ENCODE measurements around the gene CNDP1. TPM values are rescaled to one million over a fixed set of nuclear protein-coding genes. Genes with fewer than 3 reads are reported as not detected.

CNDP1 gene
- total RNA-seq, 1 donor from 2014 or later = not detected

DNA sequence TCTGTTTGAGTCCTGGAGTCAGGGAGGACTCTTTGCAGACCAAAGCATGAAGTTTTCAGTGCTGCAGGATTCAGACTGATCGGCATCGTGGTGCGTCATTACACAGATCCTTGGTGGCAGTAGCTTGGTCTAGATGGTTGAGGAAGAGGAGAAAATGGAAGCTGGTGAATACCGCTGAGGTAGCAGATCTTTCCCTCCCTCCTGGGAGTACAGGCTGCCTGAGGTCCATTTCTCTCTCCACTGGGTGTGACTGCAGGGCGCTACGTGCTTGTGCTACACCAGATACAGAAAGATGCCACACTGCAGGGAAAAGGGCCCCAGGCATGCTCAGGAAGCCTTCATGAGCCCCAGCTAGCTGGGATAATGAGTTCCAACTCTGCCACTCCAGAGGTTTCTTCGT, 3.3 kb upstream of the CNDP1 start:
- no peak overlapping the region for H3K27ac ChIP-seq
- no peak overlapping the region for H3K4me3 Mint-ChIP-seq
- no peaks in the 10 kb centered on the region for H3K79me2 ChIP-seq (ENCODE audit: low read depth)
- no peaks in the 10 kb centered on the region for H3K36me3 Mint-ChIP-seq
- no peak for TF ChIP-seq EZH2 (IDR thresholded peaks at IDR 0.05)
- no peak for TF ChIP-seq EZH2phosphoT487 (IDR thresholded peaks at IDR 0.05)
- TF ChIP-seq, protein P1, sequence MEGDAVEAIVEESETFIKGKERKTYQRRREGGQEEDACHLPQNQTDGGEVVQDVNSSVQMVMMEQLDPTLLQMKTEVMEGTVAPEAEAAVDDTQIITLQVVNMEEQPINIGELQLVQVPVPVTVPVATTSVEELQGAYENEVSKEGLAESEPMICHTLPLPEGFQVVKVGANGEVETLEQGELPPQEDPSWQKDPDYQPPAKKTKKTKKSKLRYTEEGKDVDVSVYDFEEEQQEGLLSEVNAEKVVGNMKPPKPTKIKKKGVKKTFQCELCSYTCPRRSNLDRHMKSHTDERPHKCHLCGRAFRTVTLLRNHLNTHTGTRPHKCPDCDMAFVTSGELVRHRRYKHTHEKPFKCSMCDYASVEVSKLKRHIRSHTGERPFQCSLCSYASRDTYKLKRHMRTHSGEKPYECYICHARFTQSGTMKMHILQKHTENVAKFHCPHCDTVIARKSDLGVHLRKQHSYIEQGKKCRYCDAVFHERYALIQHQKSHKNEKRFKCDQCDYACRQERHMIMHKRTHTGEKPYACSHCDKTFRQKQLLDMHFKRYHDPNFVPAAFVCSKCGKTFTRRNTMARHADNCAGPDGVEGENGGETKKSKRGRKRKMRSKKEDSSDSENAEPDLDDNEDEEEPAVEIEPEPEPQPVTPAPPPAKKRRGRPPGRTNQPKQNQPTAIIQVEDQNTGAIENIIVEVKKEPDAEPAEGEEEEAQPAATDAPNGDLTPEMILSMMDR (IDR thresholded peaks at IDR 0.05) = no peak
- no peak overlapping the region for H3K4me3 ChIP-seq
- H3K4me2 ChIP-seq = no peak overlapping the region
- H2AFZ ChIP-seq (replicated peaks) = no peak overlapping the region
- H3K9me3 ChIP-seq (ENCODE audit: low read depth) = no peaks in the 10 kb centered on the region
- H3K4me1 ChIP-seq = no peaks in the 10 kb centered on the region
- H3K9me3 Mint-ChIP-seq = peaks cover 2% of the 10 kb centered on the region
- H3K4me1 Mint-ChIP-seq = no peaks in the 10 kb centered on the region
- no peaks in the 10 kb centered on the region for H3K27me3 ChIP-seq
- H3K27ac Mint-ChIP-seq = no peak overlapping the region
- no peaks in the 10 kb centered on the region for H3F3A ChIP-seq (ENCODE audit: low read depth)
- no peak overlapping the region for H3K9ac ChIP-seq
- no peaks in the 10 kb centered on the region for H4K20me1 ChIP-seq (ENCODE audit: low read depth)
- no peaks in the 10 kb centered on the region for H3K36me3 ChIP-seq
- peaks cover 5% of the 10 kb centered on the region for H3K27me3 Mint-ChIP-seq (ENCODE audit: insufficient read depth, low read depth)
- no peak for DNase-seq (ENCODE audit: low spot score)

DNA sequence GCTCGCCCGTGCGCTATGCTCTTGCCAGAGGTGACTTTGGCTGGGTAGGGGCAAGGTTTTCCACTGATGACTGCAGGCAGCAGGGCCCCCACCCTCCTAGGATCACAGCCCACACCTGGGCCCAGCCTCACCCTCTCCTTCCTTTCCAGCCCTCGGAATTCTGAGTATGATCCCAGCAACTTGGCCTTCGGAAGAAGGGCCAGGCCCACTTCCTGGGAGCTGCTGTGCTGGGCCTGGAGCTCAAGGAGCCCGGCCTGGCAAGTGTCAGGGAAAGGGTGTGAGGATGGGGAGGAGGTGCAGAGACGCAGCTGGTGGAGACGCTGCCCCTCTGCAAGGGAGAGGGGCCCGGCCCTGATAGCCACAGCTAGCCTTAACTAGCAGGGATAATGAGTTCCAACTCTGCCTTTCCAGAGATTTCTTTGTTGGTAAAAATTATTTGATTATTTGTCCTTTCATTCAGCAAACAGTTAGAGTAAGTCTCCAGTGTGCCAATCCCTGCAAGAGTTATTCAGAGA, 1.7 kb upstream of the CNDP1 start:
- H3K4me3 Mint-ChIP-seq = no peak overlapping the region
- DNase-seq (ENCODE audit: low spot score) = no peak
- Histone ChIP-seq H3K36me3 (no peaks in the 10 kb centered on the region), H3K4me2 (no peak overlapping the region), H3K27ac (no peak overlapping the region), H3K27me3 (no peaks in the 10 kb centered on the region), H3K4me3 (no peak overlapping the region), H3K9me3 (ENCODE audit: low read depth) (no peaks in the 10 kb centered on the region), H3K9ac (no peak overlapping the region), H2AFZ (replicated peaks) (no peak overlapping the region), H3K4me1 (no peaks in the 10 kb centered on the region), H4K20me1 (ENCODE audit: low read depth) (no peaks in the 10 kb centered on the region), H3K79me2 (ENCODE audit: low read depth) (no peaks in the 10 kb centered on the region), H3F3A (ENCODE audit: low read depth) (no peaks in the 10 kb centered on the region)
- H3K9me3 Mint-ChIP-seq = no peaks in the 10 kb centered on the region
- no peaks in the 10 kb centered on the region for H3K36me3 Mint-ChIP-seq
- H3K4me1 Mint-ChIP-seq = no peaks in the 10 kb centered on the region
- H3K27ac Mint-ChIP-seq = no peak overlapping the region
- peaks cover 8% of the 10 kb centered on the region for H3K27me3 Mint-ChIP-seq (ENCODE audit: insufficient read depth, low read depth)
- TF ChIP-seq, protein P1 (IDR thresholded peaks at IDR 0.05) = no peak

DNA sequence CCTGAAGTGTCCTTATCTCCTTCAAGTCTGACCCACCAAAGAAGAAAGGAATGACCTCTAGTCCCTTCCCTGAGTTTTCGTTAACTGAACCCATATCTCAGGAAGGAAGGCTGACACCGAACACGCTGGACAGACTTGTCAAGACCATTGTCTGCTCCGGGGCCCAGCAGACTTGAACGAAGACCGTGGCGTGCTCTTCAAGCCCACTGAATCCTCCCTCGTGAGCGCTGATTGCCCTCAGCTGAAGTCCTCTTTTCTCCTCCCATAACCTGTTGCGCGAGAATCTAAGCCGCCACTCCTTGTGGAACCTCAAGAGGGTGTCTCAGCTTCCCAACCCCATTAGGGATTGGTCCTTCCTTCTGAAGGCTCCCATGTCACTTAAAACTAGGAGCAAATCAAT, 634 bp upstream of the CNDP1 start:
- Histone ChIP-seq H4K20me1 (ENCODE audit: low read depth) (no peaks in the 10 kb centered on the region), H3K4me1 (no peaks in the 10 kb centered on the region), H3K36me3 (no peaks in the 10 kb centered on the region), H3F3A (ENCODE audit: low read depth) (no peaks in the 10 kb centered on the region), H3K4me2 (no peak overlapping the region), H3K27me3 (no peaks in the 10 kb centered on the region), H2AFZ (replicated peaks) (peak overlapping the region; percentile 10), H3K27ac (no peak overlapping the region), H3K9me3 (ENCODE audit: low read depth) (no peaks in the 10 kb centered on the region), H3K9ac (no peak overlapping the region), H3K79me2 (ENCODE audit: low read depth) (no peaks in the 10 kb centered on the region), H3K4me3 (no peak overlapping the region)
- peaks cover 8% of the 10 kb centered on the region for H3K27me3 Mint-ChIP-seq (ENCODE audit: insufficient read depth, low read depth)
- no peak for DNase-seq (ENCODE audit: low spot score)
- H3K4me1 Mint-ChIP-seq = no peaks in the 10 kb centered on the region
- H3K36me3 Mint-ChIP-seq = no peaks in the 10 kb centered on the region
- no peak overlapping the region for H3K27ac Mint-ChIP-seq
- TF ChIP-seq EZH2phosphoT487 (IDR thresholded peaks at IDR 0.05) (no peak), EZH2 (IDR thresholded peaks at IDR 0.05) (no peak)
- TF ChIP-seq, protein P1 (IDR thresholded peaks at IDR 0.05) = no peak
- H3K9me3 Mint-ChIP-seq = no peaks in the 10 kb centered on the region
- no peak overlapping the region for H3K4me3 Mint-ChIP-seq
